Mesothelial cell of epicardium (in vitro differentiated cells): ENCODE measurements around the gene WDR59. TPM values are rescaled to one million over a fixed set of nuclear protein-coding genes. Genes with fewer than 3 reads are reported as not detected.
A peak's percentile ranks its signal among the peaks of the same experiment; 100 is the strongest.

Source experiments
- DNase-seq, 2 experiments: peaks; one replicate each; pipeline ENCODE4 v3.0.0; 2021; ENCODE audit warnings: low spot score in 2 of 2; ENCODE audit not compliant: unreplicated experiment in 2 of 2
- H3K27ac Mint-ChIP-seq: 2 replicates; pipeline ENCODE4 v1.8.0; 2021; ENCODE audit warnings: mixed read lengths
- H3K27me3 Mint-ChIP-seq: 2 replicates; pipeline ENCODE4 v1.8.0; 2021; ENCODE audit warnings: low read depth, mixed read lengths
- H3K36me3 Mint-ChIP-seq: 2 replicates; pipeline ENCODE4 v1.8.0; 2021; ENCODE audit warnings: mixed read lengths
- H3K4me1 Mint-ChIP-seq: 2 replicates; pipeline ENCODE4 v1.8.0; 2021; ENCODE audit warnings: mixed read lengths
- H3K4me3 Mint-ChIP-seq: 2 replicates; pipeline ENCODE4 v1.8.0; 2021; ENCODE audit warnings: mild to moderate bottlenecking, moderate library complexity, mixed read lengths
- H3K9me3 Mint-ChIP-seq: 2 replicates; pipeline ENCODE4 v1.8.0; 2021; ENCODE audit warnings: mixed read lengths
- total RNA-seq: library from RNA; stranded (reverse); gene quantifications from 3 replicates; pipeline ENCODE4 v1.2.1, GENCODE V29; 2021
- TF ChIP-seq, protein P1 (sequence below): fragments of 200-600 bp; sonication (generic); IDR thresholded peaks from one replicate; pipeline ENCODE4 v1.5.0; 2021; ENCODE audit warnings: antibody characterized with exemption; ENCODE audit not compliant: unreplicated experiment

The WDR59 gene
- 115 to 134 TPM (median 127 TPM) in 3 replicates for total RNA-seq

- Mint-ChIP-seq H3K4me3 (peak within 1 kb of the TSS; percentile 91), H3K27me3 (no peaks in the 10 kb centered on the region), H3K9me3 (no peaks in the 10 kb centered on the region), H3K27ac (peak within 1 kb of the TSS; percentile 86), H3K36me3 (peaks cover 2% of the 10 kb centered on the region), H3K4me1 (peaks cover 5% of the 10 kb centered on the region)
- DNase-seq = peak; percentile 93 to 95
- TF ChIP-seq, protein P1, sequence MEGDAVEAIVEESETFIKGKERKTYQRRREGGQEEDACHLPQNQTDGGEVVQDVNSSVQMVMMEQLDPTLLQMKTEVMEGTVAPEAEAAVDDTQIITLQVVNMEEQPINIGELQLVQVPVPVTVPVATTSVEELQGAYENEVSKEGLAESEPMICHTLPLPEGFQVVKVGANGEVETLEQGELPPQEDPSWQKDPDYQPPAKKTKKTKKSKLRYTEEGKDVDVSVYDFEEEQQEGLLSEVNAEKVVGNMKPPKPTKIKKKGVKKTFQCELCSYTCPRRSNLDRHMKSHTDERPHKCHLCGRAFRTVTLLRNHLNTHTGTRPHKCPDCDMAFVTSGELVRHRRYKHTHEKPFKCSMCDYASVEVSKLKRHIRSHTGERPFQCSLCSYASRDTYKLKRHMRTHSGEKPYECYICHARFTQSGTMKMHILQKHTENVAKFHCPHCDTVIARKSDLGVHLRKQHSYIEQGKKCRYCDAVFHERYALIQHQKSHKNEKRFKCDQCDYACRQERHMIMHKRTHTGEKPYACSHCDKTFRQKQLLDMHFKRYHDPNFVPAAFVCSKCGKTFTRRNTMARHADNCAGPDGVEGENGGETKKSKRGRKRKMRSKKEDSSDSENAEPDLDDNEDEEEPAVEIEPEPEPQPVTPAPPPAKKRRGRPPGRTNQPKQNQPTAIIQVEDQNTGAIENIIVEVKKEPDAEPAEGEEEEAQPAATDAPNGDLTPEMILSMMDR = no peak
Measured at GRCh38 chr16:74984529-74985296, at the start of gene WDR59. Gene WDR59, minus strand, starts transcription at chr16:74985123. Its CDS starts 106 bp downstream, at chr16:74985017.

DNA sequence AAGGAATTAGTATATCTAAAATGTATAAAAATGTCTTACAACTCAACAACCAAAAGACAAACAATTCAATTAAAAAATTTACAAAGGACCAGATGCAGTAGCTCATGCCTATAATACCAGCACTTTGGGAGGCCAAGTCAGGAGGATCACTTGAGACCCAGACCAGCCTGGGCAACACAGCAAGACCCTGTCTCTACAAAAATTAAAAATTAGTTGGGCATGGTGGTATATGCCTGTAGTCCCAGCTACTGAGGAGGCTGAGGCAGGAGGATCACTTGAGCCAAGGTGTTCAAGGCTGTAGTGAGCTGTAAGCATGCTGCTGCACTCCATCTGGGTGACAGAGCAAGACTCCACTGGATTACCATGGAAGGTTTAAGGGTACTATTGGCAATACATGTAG lies 47.7 kb upstream of the WDR59 start:
- H3K9me3 Mint-ChIP-seq = peaks cover 6% of the 10 kb centered on the region
- H3K36me3 Mint-ChIP-seq = peaks cover 20% of the 10 kb centered on the region
- no peak overlapping the region for H3K27ac Mint-ChIP-seq
- TF ChIP-seq, protein P1 = no peak
- H3K27me3 Mint-ChIP-seq = no peaks in the 10 kb centered on the region
- H3K4me1 Mint-ChIP-seq = no peaks in the 10 kb centered on the region
- no peak overlapping the region for H3K4me3 Mint-ChIP-seq
- no peak for DNase-seq

GRCh38 chr16:75029854-75030253 lies 44.9 kb upstream of the WDR59 start:
- Mint-ChIP-seq H3K4me3 (no peak overlapping the region), H3K9me3 (no peaks in the 10 kb centered on the region), H3K36me3 (peaks cover 8% of the 10 kb centered on the region), H3K27me3 (no peaks in the 10 kb centered on the region), H3K27ac (no peak overlapping the region), H3K4me1 (peaks cover 9% of the 10 kb centered on the region)
- TF ChIP-seq, protein P1 = no peak
- DNase-seq = no peak

GRCh38 chr16:75028544-75029135 lies 43.7 kb upstream of the WDR59 start:
- H3K4me3 Mint-ChIP-seq = no peak overlapping the region
- no peaks in the 10 kb centered on the region for H3K27me3 Mint-ChIP-seq
- TF ChIP-seq, protein P1 = no peak
- H3K36me3 Mint-ChIP-seq = peaks cover 8% of the 10 kb centered on the region
- no peak overlapping the region for H3K27ac Mint-ChIP-seq
- no peaks in the 10 kb centered on the region for H3K9me3 Mint-ChIP-seq
- no peak for DNase-seq
- peaks cover 14% of the 10 kb centered on the region for H3K4me1 Mint-ChIP-seq

GRCh38 chr16:75027520-75028300 lies 42.8 kb upstream of the WDR59 start:
- Mint-ChIP-seq H3K4me3 (no peak overlapping the region), H3K9me3 (peaks cover 4% of the 10 kb centered on the region), H3K36me3 (peaks cover 13% of the 10 kb centered on the region), H3K4me1 (peaks cover 19% of the 10 kb centered on the region), H3K27me3 (no peaks in the 10 kb centered on the region), H3K27ac (no peak overlapping the region)
- TF ChIP-seq, protein P1 = no peak
- DNase-seq = no peak
